Activated CD4-positive, alpha-beta T cell treated with anti-CD3 and anti-CD28 coated beads, Interleukin-2, amount 50 U/mL, for 24 hours (primary cell): ENCODE results near the gene HHIPL1.

Experiments
- DNase-seq, 2 donors: peaks; one replicate each; pipeline ENCODE4 v3.0.0-alpha.2; 2020; ENCODE audit warnings: low read depth in 1 of 2, low spot score in 1 of 2

Gene HHIPL1

DNA sequence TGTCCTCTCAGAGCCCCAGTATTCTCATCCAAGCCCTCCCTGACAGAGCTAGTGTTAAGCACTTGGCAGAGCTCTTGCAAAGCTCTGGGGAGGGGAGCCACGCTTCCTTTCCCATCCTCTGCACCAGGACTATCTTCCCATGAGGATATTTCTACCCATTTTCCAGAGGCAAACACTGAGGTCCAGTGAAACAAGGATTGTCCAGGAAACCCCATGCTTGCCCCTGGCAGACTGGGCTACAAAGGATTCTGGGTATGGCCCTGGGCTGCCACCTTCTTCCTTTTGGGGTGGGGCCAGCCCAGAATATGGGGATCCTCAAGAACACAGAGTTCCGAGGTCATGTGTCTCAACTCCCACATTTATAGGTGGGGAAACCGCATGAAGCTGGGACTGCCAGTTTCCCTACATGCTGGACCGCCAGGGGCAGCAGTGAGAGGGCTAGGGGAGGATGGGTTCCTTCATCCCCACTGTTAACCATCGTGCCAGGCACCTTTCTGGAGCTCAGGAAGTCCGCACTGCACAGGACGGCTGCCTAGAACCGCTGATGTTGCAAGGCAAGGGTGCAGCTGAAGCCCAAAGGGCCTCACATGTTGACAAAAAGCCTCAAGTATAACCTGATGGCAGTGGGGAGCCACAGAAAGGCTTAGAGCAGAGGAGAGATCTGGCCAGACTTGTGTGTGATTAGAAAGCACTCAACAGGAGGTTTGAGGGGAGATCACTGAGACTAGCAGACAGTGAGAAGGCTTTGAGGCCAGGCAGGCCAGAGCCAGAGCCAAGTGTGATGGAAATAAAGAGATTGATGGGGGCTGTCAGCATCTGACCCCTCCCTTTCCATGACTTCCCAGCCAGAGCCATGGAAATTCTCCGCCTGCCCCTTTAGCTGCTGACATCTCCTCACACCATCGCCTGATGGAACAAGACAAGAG, 35.4 kb upstream of the HHIPL1 start:
- DNase-seq = no peak

DNA sequence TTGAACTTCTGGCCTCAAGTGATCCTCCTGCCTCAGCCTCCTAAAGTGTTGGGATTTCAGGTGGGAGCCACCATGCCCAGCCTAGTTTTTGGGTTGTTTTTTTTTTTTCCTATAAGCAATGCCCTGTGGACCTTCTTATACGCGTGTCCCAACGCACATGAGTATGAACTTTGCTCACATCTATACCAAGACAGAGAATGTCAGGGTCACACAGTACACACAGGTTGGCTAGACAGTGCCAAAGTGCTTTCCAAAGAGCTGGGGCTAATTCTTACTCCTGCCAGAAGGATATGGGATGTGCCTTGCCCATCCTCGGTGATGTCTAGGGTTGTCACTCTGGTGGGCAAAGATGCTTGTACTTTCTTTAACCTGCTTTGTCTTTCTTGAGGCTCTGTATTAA, 33.3 kb upstream of the HHIPL1 start:
- no peak for DNase-seq

DNA sequence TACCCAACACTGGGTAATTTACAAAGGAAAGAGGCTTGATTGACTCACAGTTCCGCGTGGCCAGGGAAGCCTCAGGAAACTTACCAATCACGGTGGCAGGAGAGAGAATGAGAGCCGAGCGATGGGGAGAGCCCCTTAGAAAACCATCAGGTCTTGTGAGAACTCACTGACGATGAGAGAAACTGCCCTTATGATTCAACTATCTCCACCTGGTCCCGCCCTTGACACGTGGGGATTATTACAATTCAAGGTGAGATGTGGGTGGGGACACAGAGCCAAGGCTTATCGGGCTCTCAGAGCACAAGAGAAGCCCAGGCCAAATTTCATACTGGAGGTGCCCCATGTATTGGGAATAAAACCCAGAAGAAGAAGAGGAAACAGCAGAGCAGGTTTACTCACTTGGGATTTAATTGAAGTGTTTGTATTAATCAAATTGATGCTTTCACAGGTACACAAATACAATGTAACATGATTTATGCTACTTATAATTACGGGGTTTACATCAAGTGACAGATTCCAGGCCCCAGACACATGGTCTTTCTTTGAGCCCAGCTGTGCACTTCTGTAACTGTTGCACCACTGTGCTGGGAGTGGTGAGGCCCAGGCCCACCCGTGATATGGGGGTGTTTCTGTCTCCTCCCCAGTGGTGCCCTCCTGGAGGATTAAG, 32.7 kb upstream of the HHIPL1 start:
- no peak for DNase-seq

DNA sequence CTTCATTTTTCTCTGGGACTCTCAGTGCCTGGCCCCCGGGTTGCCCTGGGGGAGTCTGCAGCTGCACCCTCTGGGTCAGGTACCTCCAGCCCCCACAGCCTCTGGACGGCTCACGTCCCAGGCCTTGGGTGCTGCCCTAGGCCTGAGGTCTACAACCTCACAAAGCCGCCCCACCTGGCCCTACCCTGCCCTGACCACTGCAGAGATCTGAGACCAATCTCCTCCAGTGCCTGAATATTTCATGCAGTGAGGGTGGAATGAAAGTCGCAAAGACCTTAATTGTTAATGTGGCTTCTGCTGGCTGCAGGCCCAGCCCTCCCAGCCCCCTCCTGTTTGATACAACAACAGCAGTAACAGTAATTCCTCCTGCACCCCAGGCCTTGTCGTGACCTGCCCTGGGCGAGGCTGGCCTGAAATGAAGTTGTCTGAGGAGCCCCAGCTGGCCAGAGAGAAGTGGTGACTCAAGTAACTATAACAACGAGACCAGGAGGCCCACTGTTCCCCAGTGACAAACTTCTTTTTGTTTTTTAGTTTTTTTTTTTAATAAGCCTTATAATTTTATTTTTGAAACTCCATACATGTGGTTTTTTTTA, 32.1 kb upstream of the HHIPL1 start:
- no peak for DNase-seq

DNA sequence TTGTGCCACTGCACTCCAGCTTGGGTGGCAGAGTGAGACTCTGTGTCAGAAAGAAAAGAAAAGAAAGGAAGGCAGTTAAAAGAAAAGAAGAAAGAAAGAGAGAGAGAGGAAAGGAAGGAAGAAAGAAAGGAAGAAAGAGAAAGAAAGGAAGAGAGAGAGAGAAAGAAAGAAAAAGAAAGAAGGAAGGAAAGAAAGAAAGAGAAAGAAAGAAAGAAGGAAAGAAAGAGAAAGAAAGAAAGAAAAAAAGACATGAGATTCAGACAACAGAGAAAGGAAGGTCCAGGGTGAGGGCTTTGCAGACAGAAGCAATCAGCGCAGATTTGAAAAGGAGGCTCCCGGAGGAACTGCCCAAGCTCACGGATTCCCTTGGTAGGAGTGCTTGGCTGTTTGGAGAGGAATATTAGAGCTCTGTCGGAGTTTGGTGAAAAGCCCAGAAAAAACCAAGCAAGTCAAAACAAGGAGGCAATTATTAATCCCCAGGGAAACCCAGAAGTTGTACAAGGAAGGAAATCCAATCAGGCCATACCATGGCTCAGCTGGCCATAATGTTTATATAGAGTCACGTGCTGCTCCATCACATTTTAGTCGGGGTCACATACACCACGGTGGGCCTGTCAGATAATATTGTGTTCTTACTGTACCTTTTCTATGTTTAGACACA, 29.3 kb upstream of the HHIPL1 start:
- DNase-seq = no peak

DNA sequence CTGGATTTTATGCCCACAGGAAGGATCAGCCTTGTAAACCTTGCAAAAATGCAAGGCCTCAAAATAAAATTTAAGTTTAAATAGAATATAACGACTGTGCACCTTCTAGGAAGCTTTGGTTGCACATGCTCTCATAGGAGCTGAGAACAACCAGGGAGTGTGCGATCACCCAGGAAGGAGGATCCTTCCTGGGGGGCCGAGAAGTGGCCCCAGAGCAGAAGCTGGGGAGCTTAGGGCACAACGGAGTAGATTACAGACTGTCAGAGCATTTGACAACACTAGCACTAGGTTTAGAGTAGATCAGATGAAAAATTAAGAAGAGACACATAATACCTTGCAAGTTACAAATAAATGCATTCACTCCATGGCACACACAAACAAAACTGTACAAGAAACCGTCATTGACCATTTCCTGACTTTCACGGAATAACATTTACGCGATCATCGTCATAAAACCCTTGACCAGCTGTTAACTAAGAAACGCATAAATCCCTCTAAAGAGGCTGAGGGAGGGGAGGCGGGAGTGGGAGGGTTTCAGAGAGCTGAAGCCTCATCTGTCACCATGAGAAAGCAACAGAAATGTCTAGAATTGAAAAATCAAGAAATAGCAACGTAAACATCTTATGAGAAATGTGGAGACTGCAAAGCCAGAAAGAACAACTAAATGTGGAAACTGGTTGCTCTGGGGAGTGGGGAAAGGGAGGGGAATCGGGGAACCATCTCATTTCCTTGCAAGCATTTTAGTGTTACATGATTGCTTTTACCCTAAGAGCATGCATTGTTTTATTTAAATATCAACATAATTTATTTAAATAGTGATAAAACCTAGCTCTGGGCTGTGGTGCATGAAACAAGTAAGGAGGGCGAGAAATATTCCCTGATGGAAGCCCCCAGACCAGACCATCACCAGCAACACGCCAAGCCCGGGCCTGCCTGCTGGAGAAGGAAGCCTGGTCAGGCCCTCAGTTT, 27.8 kb upstream of the HHIPL1 start:
- no peak for DNase-seq

DNA sequence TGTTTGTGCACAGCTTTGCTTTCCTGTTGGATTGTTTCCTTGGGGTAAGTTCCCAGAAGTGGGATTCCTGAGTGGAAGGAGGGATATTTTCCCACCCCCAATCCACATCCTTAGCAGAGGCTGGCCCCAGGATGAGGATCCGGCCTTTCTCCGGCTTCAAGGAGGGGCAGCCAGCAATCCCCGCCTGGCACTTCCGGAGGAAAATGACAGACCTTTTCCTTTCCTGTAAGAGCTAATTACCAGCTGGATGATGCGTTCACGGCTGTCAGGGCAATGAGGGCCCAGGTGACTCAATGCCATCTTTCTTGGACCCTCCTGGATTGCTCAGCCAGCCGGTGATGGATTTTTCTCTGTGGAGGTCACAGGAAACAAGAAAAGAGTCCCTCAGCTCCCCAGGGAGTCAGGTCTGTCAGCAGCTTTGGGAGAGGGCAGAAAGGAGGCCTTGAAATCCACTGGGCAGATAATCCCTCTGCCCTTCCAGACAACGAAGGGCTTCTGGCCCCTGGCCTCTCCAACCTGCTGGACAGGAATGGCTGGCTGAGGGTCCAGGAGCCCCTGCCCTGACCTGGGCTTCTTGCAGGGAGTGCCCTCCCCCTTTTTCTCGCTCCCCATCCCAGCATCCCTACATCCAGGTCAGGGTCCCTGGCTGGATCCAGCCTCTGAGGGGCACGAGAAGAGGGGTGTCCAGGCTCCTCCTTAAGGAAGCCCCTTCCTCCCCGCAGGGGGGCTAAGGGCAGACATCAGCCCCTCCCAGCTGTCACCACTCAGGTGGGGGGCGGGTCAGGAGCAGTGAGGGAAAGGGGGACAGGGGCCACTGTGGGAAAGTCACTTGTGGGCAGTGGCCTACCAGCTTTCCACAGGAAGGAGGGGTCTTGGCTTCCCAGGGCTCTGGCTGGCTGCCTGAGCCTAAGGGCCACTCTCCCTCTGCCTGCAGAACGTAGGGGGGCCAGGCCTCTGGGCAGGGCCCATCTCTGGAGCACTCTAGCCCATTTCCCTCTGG, 24.8 kb upstream of the HHIPL1 start:
- DNase-seq = no peak

DNA sequence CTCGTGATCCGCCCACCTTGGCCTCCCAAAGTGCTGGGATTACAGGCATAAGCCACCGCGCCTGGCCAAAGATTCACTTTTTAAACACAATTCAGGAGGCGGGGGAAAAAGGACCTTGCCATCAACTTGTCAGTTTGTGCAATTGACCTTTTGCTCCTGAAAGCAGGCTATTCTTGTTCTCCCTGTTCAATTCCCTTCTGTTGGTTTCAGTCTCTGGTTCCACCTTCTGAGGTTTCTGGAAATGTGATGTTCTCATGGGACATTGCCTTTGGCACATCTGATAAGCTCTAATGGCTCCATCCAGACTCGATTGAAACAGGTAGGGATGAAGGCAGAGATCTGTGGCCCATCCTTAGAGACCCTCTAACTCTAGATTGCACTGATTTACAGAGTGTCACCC, 23.0 kb upstream of the HHIPL1 start:
- no peak for DNase-seq

DNA sequence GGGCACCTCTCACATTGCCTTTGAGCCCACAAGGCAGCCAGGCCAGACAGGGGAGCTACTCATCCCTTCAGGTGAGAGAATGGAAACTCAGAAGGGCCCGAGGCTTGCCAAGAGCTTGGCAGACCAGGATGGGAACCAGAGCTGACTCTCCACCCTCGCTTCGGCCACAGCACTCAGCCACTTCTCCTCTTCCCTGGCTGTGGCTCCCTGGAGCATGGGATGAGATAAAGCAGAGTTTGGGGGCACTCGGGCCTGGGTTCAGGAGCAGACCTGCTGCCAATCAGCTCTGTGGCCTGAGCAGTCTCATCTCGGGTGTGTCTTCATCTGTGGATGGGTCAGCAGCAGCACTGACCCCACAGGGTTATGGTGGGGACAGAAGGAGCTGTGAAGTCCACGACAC, 20.9 kb upstream of the HHIPL1 start:
- DNase-seq = no peak

DNA sequence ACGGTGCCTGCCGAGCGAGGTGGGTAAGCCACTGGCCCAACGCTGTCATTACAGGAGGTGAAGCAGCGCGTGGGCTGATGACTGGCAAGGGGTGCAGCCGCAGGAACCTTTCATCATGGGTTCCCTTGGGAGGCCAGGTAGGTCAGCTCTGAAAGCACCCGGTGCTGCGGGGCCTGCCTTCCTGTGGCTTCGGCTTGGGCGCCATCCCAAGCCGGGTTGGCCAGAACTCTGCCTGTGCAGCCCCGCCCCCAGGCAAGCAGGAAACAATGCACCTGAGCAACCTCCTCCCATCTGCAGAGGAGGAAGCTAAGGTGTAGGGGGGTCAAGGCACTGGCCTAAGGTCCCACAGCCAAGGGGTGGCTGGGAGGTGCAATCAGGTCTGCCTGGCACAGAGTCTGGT, 20.0 kb upstream of the HHIPL1 start:
- no peak for DNase-seq

DNA sequence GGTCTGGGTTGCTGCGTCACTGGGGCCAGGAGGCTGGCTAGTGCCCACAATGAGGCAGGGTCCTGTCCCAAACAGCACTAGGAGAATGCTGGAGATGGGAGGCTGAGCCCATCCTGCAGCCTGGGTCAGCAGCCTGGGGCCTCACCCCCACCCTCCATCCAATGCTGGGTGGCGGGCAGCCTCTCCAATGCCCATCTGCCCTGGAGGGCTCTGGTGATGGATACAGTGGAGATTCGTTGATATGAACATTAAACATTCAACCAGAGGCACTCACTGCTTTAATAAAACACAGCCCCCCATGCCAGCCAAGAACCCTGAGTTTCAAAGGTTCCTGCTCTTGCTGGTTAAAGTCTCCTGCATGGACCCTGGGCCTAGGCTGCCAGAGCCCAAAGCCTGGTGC, 19.5 kb upstream of the HHIPL1 start:
- no peak for DNase-seq

DNA sequence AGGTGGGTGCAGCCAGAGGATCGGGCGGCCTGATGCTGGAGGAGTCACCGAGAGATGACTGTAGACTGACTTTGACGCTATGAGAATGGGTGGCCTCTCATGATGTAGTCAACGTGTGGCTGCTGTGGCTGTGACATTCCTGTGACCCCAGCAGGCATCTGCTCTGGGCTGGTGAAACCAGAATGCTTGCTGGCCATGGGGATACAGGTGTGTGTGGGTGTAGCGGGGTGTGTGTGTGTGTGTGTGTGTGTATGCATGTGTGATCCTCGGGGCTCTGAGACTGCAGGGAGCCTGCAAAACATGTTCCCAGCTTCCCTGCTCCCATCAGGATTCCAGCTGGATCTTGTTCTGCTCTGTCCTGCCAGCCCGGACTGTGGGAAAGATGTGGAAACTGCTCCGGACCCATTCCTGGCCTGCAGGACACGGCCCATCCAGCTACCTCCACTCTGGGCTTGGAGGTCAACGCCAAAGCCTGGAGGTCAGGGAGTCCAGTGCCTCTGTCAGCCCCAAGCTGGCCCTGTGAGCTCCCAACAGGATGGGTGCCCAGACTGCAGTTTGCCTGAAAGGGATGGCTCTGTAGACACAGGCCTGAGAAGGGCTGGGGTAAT, 18.8 kb upstream of the HHIPL1 start:
- no peak for DNase-seq

DNA sequence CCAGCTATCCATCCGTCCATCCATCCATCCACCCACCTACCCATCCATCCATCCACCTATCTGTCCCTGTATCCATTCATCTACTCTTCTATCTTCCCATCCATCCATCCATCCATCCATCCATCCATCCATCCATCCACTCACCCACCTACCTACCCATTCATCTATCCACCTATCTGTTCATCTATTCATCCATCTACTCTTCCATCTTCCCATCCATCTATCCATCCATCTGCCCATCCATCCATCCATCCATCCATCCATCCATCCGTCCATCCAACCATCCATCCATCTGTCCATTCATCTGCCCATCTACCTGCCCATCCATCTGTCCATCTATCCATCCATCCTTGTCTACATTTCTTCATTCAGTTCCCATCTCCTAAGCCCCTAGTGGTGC, 17.8 kb upstream of the HHIPL1 start:
- no peak for DNase-seq

DNA sequence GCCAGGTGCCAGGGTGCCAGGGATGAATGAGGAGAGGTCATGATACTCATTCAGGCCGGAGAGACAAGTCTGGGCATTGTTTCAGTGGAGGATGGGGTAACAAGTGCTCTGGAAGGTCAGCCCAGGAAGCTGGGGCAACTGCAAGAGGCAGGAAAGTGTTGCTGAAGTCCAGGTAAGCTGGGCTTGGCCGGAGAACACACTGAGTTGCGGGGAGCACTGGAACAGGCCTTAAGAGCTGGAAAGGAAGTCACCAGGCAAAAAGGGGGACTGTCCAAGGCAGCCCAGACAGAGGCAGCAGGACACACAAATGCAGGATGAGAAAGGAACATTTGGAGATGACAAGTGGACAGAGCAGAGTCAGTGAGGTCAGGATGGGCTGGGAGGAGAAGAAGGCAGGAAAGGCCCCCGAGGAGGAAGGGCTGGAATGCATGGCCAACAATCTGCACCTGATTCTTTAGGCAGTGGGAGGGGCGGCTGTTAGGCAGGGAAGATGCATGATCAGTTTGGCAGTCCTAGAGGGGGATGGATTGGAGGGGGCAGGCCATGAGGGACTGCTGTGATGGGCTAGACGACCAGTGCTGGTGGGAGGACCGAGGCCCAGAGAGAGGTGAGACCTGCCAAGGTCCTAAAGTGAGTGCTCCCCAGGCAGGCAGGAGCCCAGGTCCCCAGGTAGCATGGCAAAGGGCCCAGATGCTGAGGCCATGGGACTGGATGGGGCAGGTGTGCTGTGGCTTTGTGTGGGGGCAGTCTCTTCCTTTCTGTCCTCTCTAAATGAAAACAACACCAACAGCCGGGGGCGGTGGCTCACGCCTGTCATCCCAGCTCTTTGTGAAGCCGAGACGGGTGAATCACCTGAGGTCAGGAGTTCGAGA, 17.2 kb upstream of the HHIPL1 start:
- no peak for DNase-seq

DNA sequence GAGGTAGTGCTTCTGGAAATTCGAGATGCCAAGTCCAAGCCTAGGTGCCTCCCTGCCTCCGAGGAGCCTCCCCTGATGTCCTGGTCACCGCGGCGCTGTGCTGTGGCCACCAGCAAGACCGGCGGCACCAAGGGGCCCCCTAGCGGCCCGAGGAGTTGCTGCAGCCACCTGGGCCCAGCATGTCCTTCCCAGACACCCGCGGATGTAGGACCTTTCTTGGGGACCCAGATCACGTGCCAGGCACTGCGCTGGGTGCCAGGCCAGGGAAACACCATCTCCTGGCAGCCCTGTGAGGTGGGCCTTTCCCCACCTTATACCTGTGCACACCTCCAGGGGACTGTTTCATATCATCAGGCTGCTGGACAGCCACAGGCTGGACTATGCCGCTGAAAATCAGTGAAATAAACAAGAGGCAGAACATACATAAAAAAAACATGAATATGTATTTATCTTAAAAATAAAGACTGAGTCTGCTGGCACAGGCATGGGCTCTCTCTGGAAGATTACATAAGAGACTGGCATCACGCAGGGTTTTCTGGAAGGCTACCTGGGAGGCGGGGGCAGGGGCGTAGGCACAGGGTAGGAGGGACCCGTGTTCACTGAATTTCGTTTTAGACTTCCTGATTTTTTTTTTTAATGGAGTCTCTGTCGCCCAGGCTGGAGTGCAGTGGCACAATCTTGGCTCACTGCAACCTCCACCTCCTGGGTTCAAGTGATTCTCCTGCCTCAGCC, 15.9 kb upstream of the HHIPL1 start:
- peak; percentile 43 to 47 for DNase-seq

DNA sequence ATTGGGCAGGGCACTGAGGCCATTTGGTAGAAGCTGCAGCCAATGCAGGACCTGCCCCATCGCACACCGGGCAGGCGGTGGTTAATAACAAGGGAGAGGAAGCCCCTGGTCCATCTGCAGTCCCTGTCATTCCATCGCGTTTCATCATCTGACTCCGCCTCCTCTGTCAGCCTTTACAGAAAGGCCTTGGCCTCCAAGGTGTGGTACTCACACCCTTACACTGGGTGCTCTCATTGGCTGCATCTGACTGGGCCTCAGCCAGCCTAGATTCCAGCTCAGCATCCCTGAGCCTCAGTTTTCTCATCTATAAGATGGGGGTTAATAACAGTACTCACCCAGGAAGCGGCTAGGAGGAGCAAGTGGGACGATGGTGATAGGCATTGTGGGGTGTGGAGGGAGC, 14.7 kb upstream of the HHIPL1 start:
- DNase-seq = no peak

DNA sequence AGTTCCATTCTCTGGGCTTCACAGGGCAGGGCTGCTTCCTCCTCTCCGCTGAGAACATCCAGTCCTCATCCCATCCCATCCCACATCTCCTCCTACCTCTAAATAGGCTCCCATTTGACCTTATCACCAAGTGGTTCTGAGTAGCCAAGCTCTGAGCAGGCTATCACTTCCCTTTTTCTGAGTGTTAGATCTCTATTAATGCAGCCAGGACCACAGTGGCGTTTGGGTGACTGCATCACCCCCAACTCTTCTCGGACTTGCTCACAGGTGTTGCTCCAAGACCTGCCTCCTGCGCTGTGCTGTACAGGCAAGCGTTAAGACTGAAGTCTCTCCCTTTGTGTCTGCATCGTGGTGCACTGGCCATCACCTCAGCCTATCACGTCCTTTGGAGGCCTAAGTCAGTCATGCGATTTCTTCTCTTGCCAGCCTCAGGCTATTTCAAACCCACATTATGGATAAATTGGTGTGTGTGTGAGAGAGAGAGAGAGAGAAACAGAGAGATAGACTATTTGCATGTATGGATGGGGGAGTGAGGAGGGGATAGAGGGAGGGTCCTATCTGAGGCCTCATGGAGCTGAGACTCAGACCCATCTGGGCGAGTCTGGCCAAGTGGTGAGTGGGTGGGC, 12.4 kb upstream of the HHIPL1 start:
- DNase-seq = no peak
